GM10266 (cell line): ENCODE results near the gene DSG3.
"Not testable (repeated sequence)": the region's sequence is repeated elsewhere in the genome, so short reads cannot be mapped to it uniquely, and the experiment has no call there.

Source experiments
- DNase-seq: peaks from one replicate; pipeline ENCODE4 v3.0.0; 2012; ENCODE audit errors: extremely low spot score
- TF ChIP-seq, protein P1 (sequence below): IDR thresholded peaks from 2 replicates; pipeline ENCODE4 v1.5.1; 2012; ENCODE audit warnings: mild to moderate bottlenecking, low read depth; ENCODE audit not compliant: control insufficient read depth, insufficient read depth; ENCODE audit errors: missing control alignments

Gene DSG3

DNA sequence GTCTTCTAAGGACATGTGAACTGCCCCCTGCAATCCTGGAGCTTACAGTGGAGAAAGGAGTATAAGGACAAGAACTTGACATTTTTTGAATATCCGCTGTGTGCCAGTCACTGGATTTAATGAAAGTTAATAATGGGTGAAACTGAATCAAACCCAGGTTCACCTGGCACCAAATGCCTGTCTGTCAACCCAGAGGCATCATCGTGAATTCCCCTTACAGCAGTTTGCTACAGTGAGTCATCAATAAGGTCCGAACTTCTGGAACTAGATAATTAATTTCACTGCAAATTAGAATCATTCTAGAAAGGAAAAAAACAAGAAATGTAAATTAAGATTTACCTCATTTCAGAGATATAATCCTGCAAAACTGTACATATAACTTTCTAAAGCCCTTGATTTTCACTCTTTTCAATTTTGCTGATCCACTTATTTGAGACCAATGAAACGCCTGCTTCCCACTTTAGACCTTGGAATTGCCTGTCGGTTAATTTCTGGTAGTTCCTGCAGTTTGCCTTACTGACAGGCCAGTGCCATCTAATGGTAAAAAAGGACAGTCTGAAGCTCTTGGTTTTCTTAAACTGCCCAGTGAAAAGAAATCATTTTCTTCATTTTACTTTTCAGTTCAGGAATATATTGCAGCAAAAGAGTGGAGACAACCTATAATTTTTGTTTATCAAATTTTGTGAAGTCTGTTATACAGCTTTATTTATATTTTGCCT is 58.6 kb downstream of the DSG3 start:
- TF ChIP-seq, protein P1, sequence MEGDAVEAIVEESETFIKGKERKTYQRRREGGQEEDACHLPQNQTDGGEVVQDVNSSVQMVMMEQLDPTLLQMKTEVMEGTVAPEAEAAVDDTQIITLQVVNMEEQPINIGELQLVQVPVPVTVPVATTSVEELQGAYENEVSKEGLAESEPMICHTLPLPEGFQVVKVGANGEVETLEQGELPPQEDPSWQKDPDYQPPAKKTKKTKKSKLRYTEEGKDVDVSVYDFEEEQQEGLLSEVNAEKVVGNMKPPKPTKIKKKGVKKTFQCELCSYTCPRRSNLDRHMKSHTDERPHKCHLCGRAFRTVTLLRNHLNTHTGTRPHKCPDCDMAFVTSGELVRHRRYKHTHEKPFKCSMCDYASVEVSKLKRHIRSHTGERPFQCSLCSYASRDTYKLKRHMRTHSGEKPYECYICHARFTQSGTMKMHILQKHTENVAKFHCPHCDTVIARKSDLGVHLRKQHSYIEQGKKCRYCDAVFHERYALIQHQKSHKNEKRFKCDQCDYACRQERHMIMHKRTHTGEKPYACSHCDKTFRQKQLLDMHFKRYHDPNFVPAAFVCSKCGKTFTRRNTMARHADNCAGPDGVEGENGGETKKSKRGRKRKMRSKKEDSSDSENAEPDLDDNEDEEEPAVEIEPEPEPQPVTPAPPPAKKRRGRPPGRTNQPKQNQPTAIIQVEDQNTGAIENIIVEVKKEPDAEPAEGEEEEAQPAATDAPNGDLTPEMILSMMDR, result no peak
- no peak for DNase-seq

DNA sequence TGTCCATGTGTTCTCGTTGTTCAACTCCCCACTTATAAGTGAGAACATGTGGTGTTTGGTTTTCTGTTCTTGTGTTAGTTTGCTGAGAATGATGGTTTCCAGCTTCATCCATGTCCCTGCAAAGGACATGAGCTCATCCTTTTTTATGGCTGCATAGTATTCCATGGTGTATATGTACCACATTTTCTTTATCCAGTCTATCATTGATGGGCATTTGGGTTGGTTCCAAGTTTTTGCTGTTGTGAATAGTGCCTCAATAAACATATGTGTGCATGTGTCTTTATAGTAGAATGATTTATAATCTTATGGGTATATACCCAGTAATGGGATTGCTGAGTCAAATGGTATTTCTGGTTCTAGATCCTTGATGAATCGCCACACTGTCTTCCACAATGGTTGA is 59.6 kb downstream of the DSG3 start:
- DNase-seq, result not testable (repeated sequence)

DNA sequence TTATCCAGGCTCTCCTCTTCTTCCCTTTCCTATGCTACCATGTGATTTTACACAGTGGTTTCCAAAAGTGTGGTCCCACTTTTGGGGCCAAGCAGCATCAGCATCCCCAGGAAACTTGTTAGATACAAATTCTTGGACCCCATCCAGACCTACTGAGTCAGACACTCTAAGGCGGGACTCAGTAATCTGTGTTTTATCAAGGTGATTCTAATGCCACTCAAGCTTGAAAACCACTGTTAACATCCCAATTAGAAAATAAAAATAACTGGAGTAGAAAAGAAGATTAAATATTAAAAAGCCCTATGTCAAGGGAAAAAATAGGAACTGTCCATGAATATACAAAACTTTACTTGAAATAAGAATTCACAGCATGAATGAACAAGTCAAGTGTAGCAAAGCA is 61.2 kb downstream of the DSG3 start:
- no peak for DNase-seq
- TF ChIP-seq, protein P1, result no peak

DNA sequence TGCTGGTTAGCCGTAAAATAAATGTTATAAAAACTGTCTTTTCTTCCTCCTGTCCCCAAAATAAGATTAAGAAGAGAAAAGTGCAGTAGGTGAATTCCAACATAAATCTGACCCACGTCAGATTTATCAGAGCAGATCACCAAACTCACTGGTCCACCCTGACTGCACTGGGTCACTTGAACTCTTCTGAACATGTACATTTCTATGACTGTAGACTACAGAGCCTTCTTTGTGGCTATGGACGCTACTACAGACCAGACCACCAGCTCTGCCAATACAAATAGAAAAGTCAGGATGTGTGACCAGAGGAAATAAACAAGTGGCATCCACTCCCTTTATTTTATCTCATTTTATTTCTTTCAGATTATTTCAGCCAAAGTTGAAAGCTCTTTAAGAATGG is 62.0 kb downstream of the DSG3 start:
- no peak for DNase-seq
- TF ChIP-seq, protein P1, result no peak

DNA sequence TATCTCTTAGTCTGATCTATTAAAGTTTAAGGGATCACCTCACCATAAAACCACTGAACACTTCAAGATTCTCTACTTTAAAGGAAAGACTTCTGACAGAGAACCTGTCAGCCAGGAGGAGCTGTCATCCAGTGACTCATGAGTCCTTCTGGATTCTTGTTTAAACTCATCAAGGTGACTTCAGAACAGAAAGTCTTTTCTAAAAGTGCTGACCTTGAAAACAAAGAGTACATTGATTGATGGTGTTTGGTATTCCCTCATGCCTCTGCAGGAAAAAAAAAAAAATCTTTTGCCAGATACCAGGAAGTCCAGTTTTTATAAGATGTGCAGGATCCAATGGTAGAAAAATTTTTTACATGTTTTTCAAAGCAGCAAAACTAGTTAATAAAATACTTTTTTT is 62.8 kb downstream of the DSG3 start:
- TF ChIP-seq, protein P1, result no peak
- no peak for DNase-seq

DNA sequence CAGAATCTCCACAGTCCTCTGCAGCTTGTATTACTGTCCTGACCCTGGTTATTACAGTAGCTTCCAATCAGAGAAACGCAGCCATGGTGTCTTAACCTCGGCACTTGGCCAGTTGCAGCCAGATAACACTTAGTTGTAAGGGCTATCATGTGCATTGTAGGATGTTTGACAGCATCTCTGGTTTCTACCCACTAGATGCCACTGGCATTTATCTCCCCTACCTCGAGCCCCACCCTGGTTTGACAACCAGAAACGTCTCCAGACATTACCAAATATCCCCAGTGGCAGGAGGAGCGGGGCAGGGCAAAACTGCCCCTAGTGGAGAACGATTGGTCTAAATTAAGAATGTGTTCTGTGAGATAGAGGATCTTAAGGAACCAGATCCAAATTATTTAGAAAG is 63.6 kb downstream of the DSG3 start:
- TF ChIP-seq, protein P1, result no peak
- DNase-seq, result no peak

DNA sequence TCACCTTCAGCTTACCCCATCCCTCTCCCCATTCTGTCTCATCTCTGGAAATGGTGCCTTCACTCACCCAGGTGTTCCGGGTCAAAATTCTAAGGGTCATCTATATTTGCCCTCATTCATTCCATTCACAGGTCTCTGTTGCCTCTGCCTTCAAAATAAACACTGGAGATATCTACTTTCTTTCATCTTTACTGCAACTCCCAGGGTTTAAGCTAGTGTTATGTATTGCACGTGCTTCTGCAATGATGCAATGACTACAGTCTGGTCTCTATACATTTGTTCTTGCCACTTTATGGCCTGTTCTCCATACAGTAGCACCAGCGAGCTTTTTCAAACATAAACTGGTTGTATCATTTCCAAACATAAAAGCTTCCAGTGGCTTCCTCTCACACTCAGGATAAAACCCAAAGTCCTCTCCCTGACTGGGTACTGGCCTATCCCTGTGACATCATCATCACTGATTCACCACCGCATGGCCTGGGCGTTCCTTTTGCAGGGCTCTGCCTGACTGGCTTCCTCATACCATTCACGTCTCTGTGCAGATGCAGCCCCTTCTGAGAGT is 64.7 kb downstream of the DSG3 start:
- TF ChIP-seq, protein P1, result no peak
- no peak for DNase-seq
